DMS153 (cell line): Measurements from ENCODE around the gene ACTR5.
"Not testable (repeated sequence)": the region's sequence is repeated elsewhere in the genome, so short reads cannot be mapped to it uniquely, and the experiment has no call there.

ENCODE experiments used
- DNase-seq: peaks from one replicate; lab custom pipeline; 2025; lab: John Stamatoyannopoulos, UW

Gene ACTR5

DNA sequence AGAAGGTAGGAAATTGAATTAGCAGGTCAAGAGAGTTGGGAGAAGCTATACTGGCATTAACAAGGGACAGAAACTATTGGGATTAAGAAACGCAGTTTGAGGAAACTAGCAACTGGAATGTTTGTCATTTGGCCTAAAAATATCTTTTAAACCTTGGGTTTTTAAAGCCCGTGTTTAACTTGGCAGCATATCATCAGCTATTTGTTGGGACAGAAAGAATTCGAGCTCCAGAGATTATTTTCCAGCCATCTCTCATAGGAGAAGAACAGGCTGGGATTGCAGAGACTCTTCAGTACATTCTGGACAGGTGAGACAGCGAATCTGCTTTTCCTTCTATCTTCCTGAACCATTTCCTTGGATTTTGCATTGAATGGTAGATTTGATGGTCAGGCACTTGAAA is 17.8 kb downstream of the ACTR5 start:
- no peak for DNase-seq

DNA sequence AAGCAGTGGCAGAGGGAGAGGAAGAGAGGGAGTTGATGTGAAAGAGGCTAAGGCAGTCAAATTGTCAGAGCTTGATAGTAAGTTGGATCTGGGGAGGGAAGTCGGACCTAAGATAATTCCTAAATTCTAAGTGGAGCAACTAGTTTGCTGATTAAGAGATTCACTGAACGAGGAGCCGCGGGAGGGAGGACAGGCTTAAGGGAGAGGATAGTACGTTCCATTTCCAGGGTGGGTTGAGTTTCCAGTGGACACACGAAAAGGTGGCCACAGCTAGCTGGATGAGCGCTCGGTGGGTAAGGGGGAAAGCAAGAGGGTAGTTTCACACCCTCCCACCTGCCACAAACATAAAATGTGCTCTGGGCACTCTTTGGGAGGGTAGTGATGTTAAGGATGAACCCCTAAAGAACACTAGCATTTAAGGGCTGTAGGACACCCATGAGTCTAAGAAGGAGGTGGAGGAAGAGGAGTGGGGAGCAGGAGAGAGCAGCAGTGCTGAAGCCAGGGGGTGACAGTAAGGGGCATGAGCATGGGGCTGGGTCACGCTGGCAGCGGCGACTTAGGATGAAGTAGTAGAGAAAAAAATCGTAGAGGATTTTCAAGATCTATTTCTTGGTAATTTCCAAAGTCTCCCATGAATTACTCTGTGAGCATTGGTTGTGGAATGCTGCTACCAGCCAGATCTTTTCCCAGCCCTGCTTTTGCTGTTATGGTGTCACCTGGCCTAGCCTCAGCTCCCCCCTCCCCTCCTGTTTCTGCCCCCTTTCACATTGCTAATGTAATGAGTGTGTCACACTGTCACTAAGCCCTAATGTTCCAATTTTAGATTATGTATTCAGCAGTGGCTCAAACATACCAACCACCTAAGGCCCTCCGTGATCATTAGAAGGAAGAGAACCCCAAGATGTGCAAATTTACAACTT is 21.4 kb downstream of the ACTR5 start:
- DNase-seq: no peak

DNA sequence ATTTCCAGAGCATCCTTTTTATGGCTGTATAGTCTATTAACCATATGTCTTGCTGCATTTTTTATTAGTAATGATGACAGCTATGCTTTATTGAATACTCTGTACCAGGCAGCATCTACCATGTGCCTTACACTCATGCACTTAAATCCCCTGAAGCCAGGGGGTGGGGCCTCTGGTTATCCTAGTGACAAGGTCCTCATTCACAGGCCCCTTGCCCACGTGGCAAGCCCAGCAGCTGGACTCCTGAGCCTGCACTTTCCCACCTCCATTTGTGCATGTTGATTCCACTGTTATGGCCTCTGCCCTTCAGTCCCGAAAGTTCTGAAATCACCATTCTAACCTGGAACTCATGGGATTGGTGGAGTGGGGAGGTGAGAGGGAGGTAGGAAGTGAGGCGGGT is 22.3 kb downstream of the ACTR5 start:
- no peak for DNase-seq

DNA sequence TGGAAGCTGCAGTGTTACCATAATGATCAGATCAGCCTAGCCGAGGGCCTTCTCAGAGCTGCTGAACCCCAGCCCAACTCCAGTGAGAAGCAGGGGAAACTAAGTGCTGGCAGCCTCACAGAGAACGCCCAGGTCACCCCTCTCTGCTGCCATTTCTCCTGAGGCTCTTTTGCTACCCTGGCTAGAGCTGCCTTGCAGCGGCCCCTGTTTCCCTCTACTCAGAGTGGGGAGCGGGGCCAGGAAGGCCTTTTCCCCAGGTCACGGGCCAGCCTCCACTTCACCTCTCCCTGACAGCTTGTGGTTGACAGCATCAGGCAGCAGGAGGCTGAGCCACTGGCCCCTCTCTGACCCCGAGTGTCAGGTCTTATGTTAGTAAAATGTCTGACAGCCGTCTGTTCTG is 22.7 kb downstream of the ACTR5 start:
- no peak for DNase-seq

DNA sequence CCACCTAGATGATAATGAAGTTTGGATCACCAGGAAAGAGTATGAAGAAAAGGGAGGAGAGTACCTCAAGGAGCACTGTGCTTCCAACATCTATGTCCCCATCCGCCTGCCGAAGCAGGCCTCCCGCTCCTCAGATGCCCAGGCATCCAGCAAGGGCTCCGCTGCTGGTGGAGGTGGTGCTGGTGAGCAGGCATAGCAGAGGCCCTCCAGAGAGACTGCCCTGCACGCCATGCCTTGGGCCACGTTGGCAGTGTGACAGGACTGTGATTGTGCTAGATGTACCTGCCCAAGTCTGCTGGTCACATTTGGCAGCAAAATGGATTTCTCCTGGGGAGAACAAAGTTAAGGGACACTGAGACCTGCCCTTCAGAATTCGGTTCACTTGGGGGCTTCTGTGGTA is 23.4 kb downstream of the ACTR5 start:
- DNase-seq: no peak

DNA sequence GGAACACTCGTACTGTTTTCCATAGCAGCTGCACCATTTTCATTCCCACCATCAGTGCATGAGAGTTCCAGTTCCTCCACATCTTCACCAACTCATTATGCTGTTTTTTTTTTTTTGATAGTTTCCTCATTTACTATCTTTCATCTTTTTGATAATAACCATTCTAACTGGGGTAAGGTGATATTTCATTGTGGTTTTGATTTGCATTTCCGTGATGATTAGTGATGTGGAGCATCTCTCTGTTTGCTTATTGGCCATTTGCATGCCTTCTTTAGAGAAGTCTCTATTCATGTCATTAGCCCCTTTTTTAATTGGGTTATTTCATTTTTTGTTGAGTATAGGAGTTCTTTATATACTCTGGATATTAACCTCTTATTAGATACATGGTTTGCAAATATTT is 25.9 kb downstream of the ACTR5 start:
- no peak for DNase-seq

DNA sequence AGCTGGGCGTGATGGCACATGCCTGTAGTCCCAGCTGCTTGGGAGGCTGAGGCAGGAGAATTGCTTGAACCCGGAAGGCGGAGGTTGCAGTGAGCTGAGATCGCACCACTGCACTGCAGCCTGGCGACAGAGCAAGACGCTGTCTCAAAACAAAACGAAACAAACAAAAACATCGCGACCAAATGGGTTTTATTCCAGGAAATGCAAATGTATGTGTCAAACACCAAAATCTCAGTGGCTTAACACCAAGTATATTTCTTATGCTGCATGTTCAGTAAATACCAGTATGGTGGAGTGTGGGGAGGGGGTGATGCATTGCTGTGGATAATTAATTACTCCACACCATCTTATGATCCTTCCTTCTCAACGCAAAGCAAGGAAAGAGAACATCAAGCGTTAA is 28.1 kb downstream of the ACTR5 start:
- no peak for DNase-seq

DNA sequence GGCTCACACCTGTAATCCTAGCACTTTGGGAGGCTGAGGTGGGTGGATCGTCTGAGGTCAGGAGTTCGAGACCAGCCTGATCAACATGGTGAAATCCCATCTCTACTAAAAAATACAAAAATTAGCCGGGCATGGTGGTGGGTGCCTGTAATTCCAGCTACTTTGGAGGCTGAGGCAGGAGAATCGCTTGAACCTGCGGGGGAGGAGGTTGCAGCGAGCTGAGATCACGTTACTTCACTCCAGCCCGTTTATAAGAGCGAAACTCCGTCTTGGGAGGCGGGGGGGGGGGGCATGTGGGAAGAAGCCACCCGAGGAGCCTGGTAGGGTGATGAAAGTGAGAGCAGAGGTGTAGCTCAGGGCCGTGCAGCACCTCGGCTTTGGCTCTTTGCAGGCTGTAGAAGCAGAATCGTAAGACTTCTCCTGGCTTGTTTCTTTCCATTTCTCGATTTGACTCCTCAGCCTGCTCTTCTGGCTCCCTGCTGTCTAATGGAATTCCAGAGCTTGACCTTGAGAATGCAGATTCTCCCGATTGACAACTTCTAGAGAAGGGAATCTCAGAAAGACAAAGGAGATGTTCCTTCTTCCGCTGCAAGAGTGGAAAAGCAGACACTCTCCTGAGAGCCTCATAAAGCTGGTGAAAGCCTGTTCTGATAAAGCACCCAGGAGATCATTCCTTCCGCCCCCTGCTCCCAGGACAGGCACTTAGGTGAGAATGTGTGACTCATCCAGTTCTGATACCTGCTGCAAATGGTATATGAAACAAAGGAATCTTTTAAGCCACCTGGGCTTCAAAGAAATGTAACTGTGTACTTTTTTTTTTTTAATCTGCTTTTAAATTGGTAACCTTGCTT is 31.2 kb downstream of the ACTR5 start:
- DNase-seq: no peak

DNA sequence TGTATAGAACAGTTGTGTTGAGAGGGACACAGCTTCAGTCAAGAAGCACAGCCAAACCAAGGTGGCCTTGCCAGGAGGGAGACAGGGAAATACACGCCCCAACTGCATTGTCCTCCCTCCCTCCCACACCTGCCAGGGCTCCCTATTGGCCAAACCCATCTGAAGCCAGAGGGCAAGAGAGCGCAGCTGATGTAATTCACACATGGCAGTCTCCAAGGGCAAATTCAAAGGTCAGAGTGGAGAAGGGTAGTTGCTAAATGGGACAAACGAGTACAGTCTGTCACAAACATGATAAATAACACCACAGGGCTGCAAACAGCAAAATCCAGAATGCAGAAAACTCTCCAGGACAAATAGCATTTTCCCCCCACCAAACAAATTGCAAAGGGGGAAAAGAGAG is 34.0 kb downstream of the ACTR5 start:
- no peak for DNase-seq

DNA sequence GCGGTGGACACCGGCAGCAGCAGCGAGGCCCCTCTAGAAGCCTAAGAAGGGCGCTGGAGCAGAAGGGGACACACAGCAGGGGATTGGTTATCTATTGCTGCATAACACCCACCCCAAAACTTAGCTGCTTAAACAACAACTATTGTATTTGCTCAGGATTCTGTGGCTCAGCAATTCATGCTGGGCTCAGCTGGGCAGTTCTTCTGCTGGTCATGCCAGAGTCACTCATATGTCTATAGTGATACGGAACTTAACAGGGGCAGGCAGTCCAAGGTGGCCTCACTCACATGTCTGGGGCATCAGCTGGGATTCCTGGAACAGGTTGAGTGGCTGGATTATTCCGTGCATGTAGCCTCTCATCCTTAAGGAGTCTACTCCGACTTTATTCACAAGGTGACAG is 39.6 kb downstream of the ACTR5 start:
- DNase-seq: no peak

DNA sequence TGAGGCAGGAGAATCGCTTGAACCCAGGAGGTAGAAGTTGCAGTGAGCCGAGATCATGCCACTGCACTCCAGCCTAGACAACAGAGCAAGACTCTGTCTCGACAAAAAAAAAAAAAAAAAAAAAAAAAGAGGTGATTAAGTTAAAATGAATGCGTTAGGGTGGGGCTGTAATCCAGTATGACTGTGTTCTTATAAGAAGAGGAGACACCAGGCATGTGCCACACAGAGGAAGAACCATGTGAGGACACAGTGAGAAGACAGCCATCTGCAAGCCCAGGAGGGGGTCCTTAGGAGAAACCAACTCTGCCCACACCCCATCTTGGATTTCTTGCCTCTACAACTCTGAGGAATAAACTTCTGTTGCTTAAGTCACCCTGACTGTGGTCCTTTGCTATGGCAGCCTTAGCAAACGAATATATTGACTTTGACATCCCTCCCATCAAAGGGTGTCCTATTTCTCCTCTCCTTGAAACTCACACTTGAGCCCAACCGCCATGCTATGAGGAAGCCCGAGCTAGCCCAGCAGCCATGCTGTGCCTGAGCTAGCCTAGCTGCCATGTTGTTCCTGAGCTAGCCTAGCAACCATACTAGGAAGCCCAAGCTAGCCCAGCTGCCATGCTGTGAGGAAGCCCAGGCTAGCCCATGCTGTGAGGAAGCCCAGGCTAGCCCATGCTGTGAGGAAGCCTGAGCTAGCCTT is 41.4 kb downstream of the ACTR5 start:
- DNase-seq: no peak

DNA sequence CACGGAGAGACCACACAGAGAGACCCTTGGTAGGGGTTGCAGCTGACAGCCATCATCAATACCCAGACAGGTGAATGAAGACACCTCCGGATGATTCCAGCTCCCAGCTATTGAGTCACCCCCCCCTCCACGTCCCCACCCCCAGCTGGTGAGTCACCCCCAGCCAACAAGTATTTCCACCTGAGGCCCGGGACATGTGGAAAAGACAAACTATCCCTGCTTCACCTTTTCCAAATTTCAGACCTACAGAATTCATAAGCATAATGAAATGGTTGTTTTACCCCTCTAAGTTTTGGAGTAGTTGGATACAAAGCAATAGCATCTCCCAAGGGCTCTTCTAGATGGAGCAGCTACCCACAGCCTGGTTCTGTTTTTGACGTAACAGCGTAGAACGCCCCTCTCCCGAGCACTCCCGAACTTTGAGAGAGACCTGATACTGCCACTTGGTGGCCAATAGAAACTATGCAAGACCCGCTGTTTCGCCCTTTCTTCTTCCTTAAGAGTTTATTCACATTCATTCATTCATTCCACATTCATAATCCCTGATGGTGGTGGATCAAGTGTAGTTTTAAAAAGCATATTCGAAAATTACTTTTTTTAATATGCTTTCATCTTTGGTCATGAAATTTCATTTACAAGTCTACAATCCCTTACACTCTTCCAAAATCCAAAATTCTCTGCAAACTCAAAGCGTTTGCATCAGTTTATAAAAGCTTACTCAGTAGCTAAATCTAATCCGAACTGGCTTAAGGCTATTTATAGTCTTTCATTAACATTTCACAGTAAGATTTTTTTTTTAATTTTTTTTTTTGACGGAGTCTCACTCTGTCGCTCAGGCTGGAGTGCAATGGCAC is 42.2 kb downstream of the ACTR5 start:
- DNase-seq: no peak

DNA sequence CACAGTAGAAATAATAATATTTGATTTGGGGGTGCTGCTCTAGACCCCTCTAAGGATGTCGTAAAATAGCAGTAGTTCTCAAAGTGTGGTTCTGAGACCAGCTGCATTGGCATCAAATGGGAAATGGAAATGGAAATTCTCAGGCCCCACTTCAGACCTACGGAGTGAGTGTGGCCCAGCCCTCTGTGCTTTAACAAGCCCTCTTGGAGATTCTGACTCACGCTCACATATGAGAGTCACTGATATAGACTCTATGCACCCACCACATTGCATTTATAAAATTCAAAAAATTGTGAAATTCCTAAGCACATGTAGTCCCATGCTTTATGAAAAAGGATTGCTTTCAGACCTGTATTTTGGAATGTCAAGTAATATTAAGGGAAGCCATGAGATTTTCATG is 43.0 kb downstream of the ACTR5 start:
- DNase-seq: no peak

DNA sequence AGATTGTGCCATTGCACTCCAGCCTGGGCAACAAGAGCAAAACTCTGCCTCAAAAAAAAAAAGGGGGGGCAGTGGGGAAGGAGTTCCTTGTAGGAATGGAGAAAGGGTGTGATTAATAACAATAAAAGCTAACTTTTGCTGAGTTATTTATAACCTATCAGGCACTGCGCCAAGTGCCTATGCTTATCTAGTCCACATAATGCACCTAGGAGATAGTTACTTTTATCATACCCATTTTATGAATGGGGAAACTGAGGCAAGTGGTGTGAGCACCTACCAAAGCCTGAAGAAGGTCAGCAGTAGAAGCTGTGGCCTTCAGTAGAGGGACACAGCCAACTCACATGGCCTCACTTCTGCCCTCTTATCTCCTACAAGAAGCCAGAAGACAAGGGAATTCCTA is 43.7 kb downstream of the ACTR5 start:
- DNase-seq: no peak

DNA sequence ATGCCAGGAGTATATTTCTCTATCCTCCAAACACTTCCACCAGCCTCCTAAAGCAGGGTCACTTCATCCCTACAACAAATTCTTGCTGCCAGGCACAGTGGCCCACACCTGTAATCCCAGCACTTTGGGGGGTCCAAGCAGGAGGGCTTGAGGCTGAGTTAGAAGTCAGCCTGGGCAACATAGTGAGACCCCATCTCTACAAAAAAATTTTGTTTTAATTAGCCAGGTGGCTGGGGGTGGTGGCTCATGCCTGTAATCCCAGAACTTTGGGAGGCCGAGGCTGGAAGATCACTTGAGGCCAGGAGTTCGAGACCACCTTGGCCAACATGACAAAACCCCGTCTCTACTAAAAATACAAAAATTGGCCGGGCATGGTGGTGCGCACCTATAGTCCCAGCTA is 45.8 kb downstream of the ACTR5 start:
- not testable (repeated sequence) for DNase-seq

DNA sequence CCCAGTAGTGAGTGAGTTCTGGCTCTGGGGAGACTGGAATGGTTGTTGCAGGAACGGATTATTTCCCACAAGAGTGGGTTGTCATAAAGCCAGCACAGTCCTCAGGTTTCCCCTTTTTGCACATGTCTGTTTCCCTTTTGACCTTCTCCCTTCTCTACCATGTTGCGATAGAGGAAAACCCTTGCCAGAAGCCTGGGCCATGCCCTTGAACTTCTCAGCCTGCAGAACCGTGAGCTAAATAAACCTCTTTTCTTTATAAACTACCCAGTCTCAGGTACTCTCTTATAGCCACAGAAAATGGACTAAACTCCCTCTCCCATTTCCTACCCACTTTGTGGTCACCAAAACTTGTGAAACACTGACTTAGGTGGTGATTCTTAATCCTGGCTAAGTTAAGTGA is 50.0 kb downstream of the ACTR5 start:
- DNase-seq: no peak

DNA sequence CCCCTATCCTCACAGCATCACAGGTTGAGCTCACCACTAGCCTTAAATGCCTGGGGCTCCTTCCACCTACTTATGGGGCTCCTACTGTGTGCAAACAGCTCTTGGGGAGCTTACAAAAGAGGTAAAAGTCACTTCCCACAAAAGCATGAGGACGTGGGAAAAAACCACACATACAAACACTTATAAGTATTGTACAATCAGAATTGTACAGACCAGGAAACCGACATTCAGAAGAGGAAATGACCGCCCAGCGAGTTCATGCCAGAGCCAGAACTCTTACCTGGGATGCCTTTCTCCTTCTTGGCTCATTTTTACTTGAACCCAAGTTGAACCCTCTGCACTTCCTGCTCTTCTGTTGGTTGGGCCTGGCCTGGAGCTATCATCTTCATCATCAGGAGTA is 50.9 kb downstream of the ACTR5 start:
- DNase-seq: no peak

DNA sequence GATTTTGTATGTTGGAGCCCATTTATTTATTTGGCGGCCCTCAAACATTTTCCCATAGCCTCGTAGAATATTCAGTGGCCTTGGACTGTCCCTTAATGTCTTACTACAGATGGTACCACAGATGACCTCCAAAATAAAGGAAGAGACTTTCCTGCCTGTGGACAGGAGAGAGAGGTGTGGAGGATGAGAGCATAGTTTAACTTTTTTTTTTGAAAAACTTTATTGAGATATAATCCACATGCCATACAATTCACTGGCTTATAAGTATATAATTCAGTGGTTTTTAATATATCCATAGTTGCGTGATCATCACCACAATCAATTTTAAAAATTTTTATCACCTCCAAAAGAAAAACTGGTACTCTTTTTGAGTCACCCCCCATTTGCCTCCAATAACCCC is 52.6 kb downstream of the ACTR5 start:
- DNase-seq: no peak

DNA sequence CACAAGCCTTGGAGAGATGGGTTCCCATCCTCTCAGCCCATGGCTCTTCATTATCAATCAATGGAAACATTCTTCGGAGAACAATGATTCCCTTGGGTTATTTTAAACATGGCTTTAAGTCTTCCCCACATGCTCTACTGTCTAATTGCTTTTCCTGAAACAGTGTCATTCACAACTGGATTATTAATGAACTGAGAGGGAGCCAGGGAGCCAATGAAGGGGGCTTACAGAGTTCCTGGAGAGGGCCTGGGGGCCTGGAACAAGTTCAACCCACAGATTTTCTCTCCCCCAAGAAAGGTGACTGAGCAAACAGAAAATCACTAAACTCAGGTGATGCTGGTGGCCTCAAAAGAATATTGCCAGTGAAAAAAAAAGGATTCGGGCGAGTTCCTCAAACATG is 56.0 kb downstream of the ACTR5 start:
- no peak for DNase-seq

DNA sequence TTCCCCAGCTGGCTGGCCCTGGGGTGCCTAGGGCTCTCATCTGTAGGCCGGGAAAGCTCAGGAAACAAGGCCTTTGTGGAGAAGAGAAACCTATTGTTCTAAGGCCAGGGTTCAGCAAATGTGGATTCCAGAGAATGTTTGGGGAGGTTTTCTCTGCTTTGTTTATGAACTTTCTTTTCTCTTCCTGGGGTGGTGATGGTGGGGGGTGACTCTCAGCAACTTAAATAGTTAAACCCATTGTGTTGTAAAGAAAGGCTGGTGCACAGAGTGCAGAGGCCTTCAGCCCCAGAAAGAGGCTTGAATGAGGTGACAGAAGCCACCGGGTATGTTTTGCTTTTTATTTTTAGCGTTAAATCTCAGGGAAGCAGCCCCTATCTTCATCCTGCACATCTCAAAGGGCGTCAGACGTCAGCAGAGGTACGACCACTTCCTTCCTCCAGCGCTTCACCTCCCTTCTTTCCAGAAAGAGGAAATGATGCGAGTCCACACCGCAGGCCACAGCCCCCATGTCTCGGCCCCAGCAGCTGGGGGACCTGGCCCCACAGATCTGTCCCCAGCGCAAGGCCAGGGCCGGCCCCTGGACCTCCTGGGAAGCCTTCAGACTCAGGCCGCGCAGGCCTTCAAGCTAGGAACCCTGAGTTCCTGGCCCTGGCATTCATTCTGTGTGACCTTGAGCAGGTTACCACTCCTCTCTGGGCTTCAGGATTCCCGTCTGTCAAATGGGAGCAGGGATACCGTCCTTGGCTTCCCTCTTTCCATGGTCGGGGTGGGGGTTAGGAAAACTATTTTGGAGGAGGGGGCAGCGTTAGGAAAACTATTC is 56.6 kb downstream of the ACTR5 start:
- DNase-seq: no peak

DNA sequence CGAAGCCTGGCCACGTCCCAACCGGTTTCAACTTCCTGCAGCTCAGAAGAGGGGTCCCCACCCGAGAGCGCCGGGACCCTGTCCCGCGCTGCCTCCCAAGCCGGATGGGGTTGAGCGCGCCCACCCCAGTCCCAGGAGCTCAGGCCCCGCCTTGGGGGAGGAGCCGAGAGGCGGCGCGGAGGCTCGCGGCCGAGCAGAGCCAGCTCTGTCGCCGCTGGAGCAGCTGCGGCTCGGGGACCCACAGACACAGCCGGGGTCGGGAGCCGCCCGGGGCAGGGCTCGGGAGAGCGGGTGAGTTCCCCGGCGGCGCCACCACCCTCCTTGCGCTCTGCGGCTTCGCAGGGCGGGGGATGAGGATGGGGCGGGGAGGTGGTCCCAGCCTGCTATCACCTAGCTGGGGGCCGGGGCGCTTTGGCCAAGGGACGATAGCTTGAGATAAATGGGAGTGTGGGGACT is 57.3 kb downstream of the ACTR5 start, which contains the start of gene PPP1R16B:
Gene PPP1R16B, plus strand, starts transcription at position 196 of the 456 bp plus-strand sequence. CDS start 30,229 bp downstream, outside the sequence.
- no peak for DNase-seq
